ENCODE data around the gene FOCAD. TPM values are rescaled to one million over a fixed set of nuclear protein-coding genes. Genes with fewer than 3 reads are reported as not detected.

FOCAD gene
- total RNA-seq, 6 experiments from 2014 or later = 6.4 to 18.3 (median 7.8) TPM

GRCh38 chr9:20844916-20845315 is 160.9 kb downstream of the FOCAD start:
- 75% methylated on average over 2 of the region's 2 CpGs for WGBS (ENCODE audit: insufficient coverage, low coverage, low lambda C conversion rate, missing lambda C conversion rate)
- no peak for ATAC-seq

DNA sequence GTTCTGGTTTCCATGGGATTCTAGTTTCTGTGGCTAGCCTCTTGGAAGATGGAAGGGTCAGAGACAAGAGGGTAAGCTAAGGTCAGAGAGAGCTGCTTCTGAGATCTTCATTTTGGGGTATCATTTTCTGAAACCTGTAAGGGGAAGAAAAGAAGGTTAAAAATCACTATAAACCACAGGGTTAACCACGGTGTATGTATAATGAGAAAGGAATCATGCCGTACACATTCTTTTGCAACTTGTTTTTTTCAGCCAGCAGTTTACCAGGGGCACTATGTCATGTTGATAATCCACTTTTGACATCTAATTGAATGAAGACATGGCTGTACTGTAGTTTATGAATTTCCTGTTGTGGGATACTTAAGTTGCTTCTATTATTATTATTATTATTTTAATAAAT is 164.4 kb downstream of the FOCAD start:
- intact Hi-C loops (cut with DNase I) = no loop called here
- no peaks in the 10 kb centered on the region for H3K9me3 ChIP-seq
- H3K27ac ChIP-seq = no peak overlapping the region
- H3K4me1 ChIP-seq = no peaks in the 10 kb centered on the region
- DNase-seq (no peak), ATAC-seq (no peak)
- H3K4me3 ChIP-seq = no peak overlapping the region
- H3K36me3 ChIP-seq = no peaks in the 10 kb centered on the region
- no peaks in the 10 kb centered on the region for H3K27me3 ChIP-seq
- TF ChIP-seq POLR2A (IDR thresholded peaks at IDR 0.05) = no peak
- TF ChIP-seq, protein P1, sequence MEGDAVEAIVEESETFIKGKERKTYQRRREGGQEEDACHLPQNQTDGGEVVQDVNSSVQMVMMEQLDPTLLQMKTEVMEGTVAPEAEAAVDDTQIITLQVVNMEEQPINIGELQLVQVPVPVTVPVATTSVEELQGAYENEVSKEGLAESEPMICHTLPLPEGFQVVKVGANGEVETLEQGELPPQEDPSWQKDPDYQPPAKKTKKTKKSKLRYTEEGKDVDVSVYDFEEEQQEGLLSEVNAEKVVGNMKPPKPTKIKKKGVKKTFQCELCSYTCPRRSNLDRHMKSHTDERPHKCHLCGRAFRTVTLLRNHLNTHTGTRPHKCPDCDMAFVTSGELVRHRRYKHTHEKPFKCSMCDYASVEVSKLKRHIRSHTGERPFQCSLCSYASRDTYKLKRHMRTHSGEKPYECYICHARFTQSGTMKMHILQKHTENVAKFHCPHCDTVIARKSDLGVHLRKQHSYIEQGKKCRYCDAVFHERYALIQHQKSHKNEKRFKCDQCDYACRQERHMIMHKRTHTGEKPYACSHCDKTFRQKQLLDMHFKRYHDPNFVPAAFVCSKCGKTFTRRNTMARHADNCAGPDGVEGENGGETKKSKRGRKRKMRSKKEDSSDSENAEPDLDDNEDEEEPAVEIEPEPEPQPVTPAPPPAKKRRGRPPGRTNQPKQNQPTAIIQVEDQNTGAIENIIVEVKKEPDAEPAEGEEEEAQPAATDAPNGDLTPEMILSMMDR (IDR thresholded peaks at IDR 0.05) = no peak
- WGBS (ENCODE audit: insufficient coverage, low coverage, low lambda C conversion rate, missing lambda C conversion rate) = 73% methylated on average over 2 of the region's 2 CpGs

More at GRCh38 chr9:20844916-20845315, 160.9 kb downstream of the FOCAD start:
- Histone ChIP-seq H3K36me3 (no peaks in the 10 kb centered on the region), H3K9me3 (no peaks in the 10 kb centered on the region), H3K4me3 (no peak overlapping the region), H3K27ac (no peak overlapping the region), H3K27me3 (no peaks in the 10 kb centered on the region), H3K4me1 (no peaks in the 10 kb centered on the region)
- no peak for DNase-seq
- TF ChIP-seq, protein P1 (IDR thresholded peaks at IDR 0.05) = no peak
- TF ChIP-seq POLR2A (IDR thresholded peaks at IDR 0.05) = no peak
- intact Hi-C loops (cut with DNase I) = no loop called here

DNA sequence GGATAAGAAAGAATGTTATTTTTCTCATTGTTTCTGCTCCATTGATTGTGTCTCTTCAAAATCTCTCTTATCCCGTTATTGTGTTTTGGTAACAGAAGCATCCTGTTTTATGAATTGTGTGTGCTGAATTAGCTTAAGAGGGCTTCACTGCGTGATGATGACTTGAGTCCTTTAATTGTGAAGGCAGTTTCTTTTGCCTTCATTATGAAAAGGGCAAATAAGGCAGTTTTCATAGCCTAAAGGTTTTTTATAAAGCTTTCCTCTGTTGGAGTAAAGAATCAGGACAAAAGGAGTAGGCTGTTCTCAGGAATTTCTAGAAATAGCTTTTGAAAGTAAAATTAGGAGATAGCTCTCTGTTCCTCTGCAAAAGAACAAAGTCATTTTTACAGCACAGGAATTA is 169.8 kb downstream of the FOCAD start:
- Histone ChIP-seq H3K27me3 (no peaks in the 10 kb centered on the region), H3K9me3 (peaks cover 0 to 4% (median 0%) of the 10 kb centered on the region in 4 donors), H3K4me3 (no peak overlapping the region), H3K27ac (no peak overlapping the region), H3K4me1 (no peaks in the 10 kb centered on the region), H3K36me3 (no peaks in the 10 kb centered on the region)
- DNase-seq = no peak
- 73% methylated on average over 2 of the region's 2 CpGs for WGBS (ENCODE audit: insufficient coverage, low coverage, low lambda C conversion rate, missing lambda C conversion rate)
- TF ChIP-seq, protein P1 (IDR thresholded peaks at IDR 0.05) = no peak
- TF ChIP-seq POLR2A (IDR thresholded peaks at IDR 0.05) = no peak
- intact Hi-C loops (cut with DNase I) = no loop called here
- ATAC-seq = no peak

DNA sequence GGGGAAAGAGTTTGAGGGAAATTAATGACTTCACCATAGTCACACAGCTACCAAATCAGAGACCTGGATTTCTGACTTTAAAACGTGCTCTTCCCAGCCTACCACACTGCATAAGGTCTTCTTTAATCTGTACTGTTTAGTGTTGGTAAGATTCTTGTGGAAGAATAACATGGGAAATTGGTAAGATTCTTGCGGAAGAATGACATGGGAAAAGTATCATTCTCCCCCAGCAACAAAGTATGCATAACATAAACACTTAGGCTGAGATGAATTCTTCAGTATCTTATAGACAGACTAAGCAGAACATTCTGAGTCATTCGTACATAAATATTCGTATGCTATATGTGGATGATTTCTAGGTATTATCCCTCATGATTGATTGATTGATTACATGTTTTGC is 170.4 kb downstream of the FOCAD start:
- Histone ChIP-seq H3K36me3 (no peaks in the 10 kb centered on the region), H3K9me3 (peaks cover 0 to 4% (median 0%) of the 10 kb centered on the region in 4 donors), H3K27ac (no peak overlapping the region), H3K27me3 (no peaks in the 10 kb centered on the region), H3K4me3 (no peak overlapping the region), H3K4me1 (no peaks in the 10 kb centered on the region)
- no peak for TF ChIP-seq POLR2A (IDR thresholded peaks at IDR 0.05)
- TF ChIP-seq, protein P1 (IDR thresholded peaks at IDR 0.05) = no peak
- 61% methylated on average over 4 of the region's 4 CpGs for WGBS (ENCODE audit: insufficient coverage, low coverage, low lambda C conversion rate, missing lambda C conversion rate)
- DNase-seq (no peak), ATAC-seq (no peak)
- intact Hi-C loops (cut with DNase I) = no loop called here

- TF ChIP-seq, protein P1 (IDR thresholded peaks at IDR 0.05) = no peak
- no peak for TF ChIP-seq POLR2A (IDR thresholded peaks at IDR 0.05)
- H3K27me3 ChIP-seq = no peaks in the 10 kb centered on the region
- intact Hi-C loops (cut with DNase I) = no loop called here
- H3K4me1 ChIP-seq = no peaks in the 10 kb centered on the region
- ATAC-seq (no peak), DNase-seq (no peak)
- no peak overlapping the region for H3K4me3 ChIP-seq
- no peaks in the 10 kb centered on the region for H3K36me3 ChIP-seq
- no peaks in the 10 kb centered on the region for H3K9me3 ChIP-seq
- WGBS (ENCODE audit: insufficient coverage, low coverage, low lambda C conversion rate, missing lambda C conversion rate) = 29% methylated on average over 2 of the region's 2 CpGs
- no peak overlapping the region for H3K27ac ChIP-seq
Measured at GRCh38 chr9:20863945-20864344, 179.9 kb downstream of the FOCAD start.
